ENCODE results near the gene PIK3IP1.

The PIK3IP1 gene

GRCh38 chr22:31305194-31305593 is 12.9 kb upstream of the PIK3IP1 start:
- TF ChIP-seq ZFX (IDR thresholded peaks at IDR 0.05) = no peak
- no peak for TF ChIP-seq CTCF (conservative IDR thresholded peaks at IDR 0.05)
- no peak overlapping the region for H3K27ac ChIP-seq

GRCh38 chr22:31302537-31302936 is 10.2 kb upstream of the PIK3IP1 start:
- TF ChIP-seq CTCF (conservative IDR thresholded peaks at IDR 0.05) (no peak), ZFX (IDR thresholded peaks at IDR 0.05) (no peak)
- H3K27ac ChIP-seq = no peak overlapping the region

GRCh38 chr22:31302006-31302405 is 9.7 kb upstream of the PIK3IP1 start:
- TF ChIP-seq CTCF (conservative IDR thresholded peaks at IDR 0.05) = no peak
- TF ChIP-seq ZFX (IDR thresholded peaks at IDR 0.05) = no peak
- no peak overlapping the region for H3K27ac ChIP-seq

- no peak overlapping the region for H3K27ac ChIP-seq
- no peak for TF ChIP-seq CTCF (conservative IDR thresholded peaks at IDR 0.05)
- TF ChIP-seq ZFX (IDR thresholded peaks at IDR 0.05) = no peak
Measured at GRCh38 chr22:31300896-31301295, 8.6 kb upstream of the PIK3IP1 start.

GRCh38 chr22:31295831-31296657 is 3.8 kb upstream of the PIK3IP1 start:
- no peak overlapping the region for H3K27ac ChIP-seq
- TF ChIP-seq ZFX (IDR thresholded peaks at IDR 0.05) = no peak
- TF ChIP-seq CTCF (conservative IDR thresholded peaks at IDR 0.05) = no peak

GRCh38 chr22:31295360-31295759 is 3.1 kb upstream of the PIK3IP1 start:
- no peak for TF ChIP-seq ZFX (IDR thresholded peaks at IDR 0.05)
- no peak for TF ChIP-seq CTCF (conservative IDR thresholded peaks at IDR 0.05)
- H3K27ac ChIP-seq = no peak overlapping the region

- TF ChIP-seq CTCF (conservative IDR thresholded peaks at IDR 0.05) = no peak
- no peak for TF ChIP-seq ZFX (IDR thresholded peaks at IDR 0.05)
- peak overlapping the region; percentile 61 for H3K27ac ChIP-seq
Measured at GRCh38 chr22:31291481-31292235, 630 bp downstream of the PIK3IP1 start.
